GM23248 (cell line): ENCODE data around the gene CLDN20.

Source experiments
- EZH2 ChIP-seq: fragments of 200-600 bp; sonication (generic); IDR thresholded peaks from 2 replicates; pipeline ENCODE4 v1.6.1; 2018; ENCODE audit warnings: antibody characterized with exemption, mild to moderate bottlenecking; ENCODE audit not compliant: insufficient read depth, poor library complexity, severe bottlenecking
- EZH2phosphoT487 ChIP-seq: fragments of 200-600 bp; sonication (generic); IDR thresholded peaks from 2 replicates; pipeline ENCODE4 v1.6.1; 2018; ENCODE audit warnings: antibody characterized with exemption, moderate library complexity, mild to moderate bottlenecking, low read depth; ENCODE audit not compliant: insufficient read depth

DNA sequence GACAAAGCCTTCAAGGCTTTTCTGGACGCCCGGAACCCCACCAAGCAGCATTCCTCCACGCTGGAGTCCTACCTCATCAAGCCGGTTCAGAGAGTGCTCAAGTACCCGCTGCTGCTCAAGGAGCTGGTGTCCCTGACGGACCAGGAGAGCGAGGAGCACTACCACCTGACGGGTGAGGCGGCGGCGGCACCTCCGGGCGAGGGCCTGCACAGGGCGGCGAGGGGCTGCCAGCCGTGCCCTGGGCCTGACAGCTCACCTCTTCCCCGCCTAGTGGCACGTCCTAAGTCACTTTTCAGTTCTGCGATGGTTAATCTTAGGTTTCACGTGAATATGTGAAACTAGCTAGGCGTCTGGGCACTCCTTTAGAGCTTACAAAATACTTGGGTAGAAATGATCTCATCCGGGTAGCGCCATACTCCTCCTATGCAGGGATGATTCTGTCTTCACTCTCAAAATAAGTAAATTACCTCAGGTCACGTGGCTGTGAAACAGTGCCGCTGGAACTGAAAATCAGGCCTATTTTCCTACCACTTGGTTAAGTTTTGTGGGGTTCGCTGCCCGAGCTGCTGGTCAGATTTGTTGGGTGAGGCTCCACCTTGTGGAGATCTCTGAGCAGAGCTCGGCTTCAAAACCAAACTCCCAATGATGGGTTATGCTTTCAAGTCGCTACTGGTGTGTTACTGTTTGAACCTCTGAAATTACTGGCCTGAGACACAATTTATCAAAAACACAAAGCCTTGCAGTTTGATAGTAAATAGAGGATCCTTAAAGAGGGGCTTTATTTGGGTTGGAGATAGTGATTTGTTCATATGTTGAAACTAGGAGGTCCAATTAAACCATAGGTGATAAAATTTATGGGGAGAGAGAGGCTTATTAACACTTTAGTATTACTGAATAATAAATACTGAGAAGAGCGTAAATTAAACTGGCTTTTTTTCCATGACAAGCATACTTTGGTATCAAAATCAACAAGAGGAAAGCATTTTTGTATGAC is 15.5 kb upstream of the CLDN20 start:
- TF ChIP-seq EZH2 (no peak), EZH2phosphoT487 (no peak)
